ENCODE data around the gene SPINK13.
"Not testable (repeated sequence)": the region's sequence is repeated elsewhere in the genome, so short reads cannot be mapped to it uniquely, and the experiment has no call there.

Gene SPINK13

GRCh38 chr5:148314187-148314586 is 45.6 kb downstream of the SPINK13 start:
- no peak for DNase-seq (ENCODE audit: low read depth)
- H3K27me3 ChIP-seq (replicated peaks; ENCODE audit: control insufficient read depth, insufficient read depth, low read length), result no peaks in the 10 kb centered on the region
- H3K9ac ChIP-seq (ENCODE audit: low read length), result no peak overlapping the region
- no peaks in the 10 kb centered on the region for H3K36me3 ChIP-seq (ENCODE audit: control insufficient read depth, insufficient read depth, low read length, severe bottlenecking)
- no peak overlapping the region for H3K4me3 ChIP-seq (ENCODE audit: low read length)
- no peaks in the 10 kb centered on the region for H3K4me1 ChIP-seq (ENCODE audit: control insufficient read depth, insufficient read depth, low read length)
- no peaks in the 10 kb centered on the region for H3K9me3 ChIP-seq (ENCODE audit: control insufficient read depth, low read length)

GRCh38 chr5:148314731-148315130 is 46.1 kb downstream of the SPINK13 start:
- Histone ChIP-seq H3K9ac (ENCODE audit: low read length) (no peak overlapping the region), H3K36me3 (ENCODE audit: control insufficient read depth, insufficient read depth, low read length, severe bottlenecking) (no peaks in the 10 kb centered on the region), H3K27me3 (replicated peaks; ENCODE audit: control insufficient read depth, insufficient read depth, low read length) (no peaks in the 10 kb centered on the region), H3K4me3 (ENCODE audit: low read length) (no peak overlapping the region), H3K4me1 (ENCODE audit: control insufficient read depth, insufficient read depth, low read length) (no peaks in the 10 kb centered on the region), H3K9me3 (ENCODE audit: control insufficient read depth, low read length) (no peaks in the 10 kb centered on the region)
- DNase-seq (ENCODE audit: low read depth), result no peak

- H3K36me3 ChIP-seq (ENCODE audit: control insufficient read depth, insufficient read depth, low read length, severe bottlenecking); DNase-seq (ENCODE audit: low read depth); H3K27me3 ChIP-seq (replicated peaks; ENCODE audit: control insufficient read depth, insufficient read depth, low read length); H3K9ac ChIP-seq (ENCODE audit: low read length); H3K9me3 ChIP-seq (ENCODE audit: control insufficient read depth, low read length); H3K4me1 ChIP-seq (ENCODE audit: control insufficient read depth, insufficient read depth, low read length): not testable (repeated sequence)
- H3K4me3 ChIP-seq (ENCODE audit: low read length), result peak overlapping the region; percentile 54
Measured at GRCh38 chr5:148320011-148320963, 51.7 kb downstream of the SPINK13 start.

GRCh38 chr5:148333262-148333849 is 64.8 kb downstream of the SPINK13 start:
- Histone ChIP-seq H3K4me1 (ENCODE audit: control insufficient read depth, insufficient read depth, low read length) (no peaks in the 10 kb centered on the region), H3K4me3 (ENCODE audit: low read length) (no peak overlapping the region), H3K9ac (ENCODE audit: low read length) (no peak overlapping the region), H3K9me3 (ENCODE audit: control insufficient read depth, low read length) (peaks cover 4% of the 10 kb centered on the region), H3K36me3 (ENCODE audit: control insufficient read depth, insufficient read depth, low read length, severe bottlenecking) (no peaks in the 10 kb centered on the region), H3K27me3 (replicated peaks; ENCODE audit: control insufficient read depth, insufficient read depth, low read length) (no peaks in the 10 kb centered on the region)
- DNase-seq (ENCODE audit: low read depth), result no peak

GRCh38 chr5:148335259-148335658 is 66.7 kb downstream of the SPINK13 start, which contains the start of gene SPINK9:
SPINK9 (plus strand) TSS chr5:148335559; CDS start chr5:148335614, 55 bp downstream.
- no peaks in the 10 kb centered on the region for H3K36me3 ChIP-seq (ENCODE audit: control insufficient read depth, insufficient read depth, low read length, severe bottlenecking)
- no peak for DNase-seq (ENCODE audit: low read depth)
- H3K4me3 ChIP-seq (ENCODE audit: low read length), result no peak within 1 kb of the TSS
- peaks cover 4% of the 10 kb centered on the region for H3K9me3 ChIP-seq (ENCODE audit: control insufficient read depth, low read length)
- H3K4me1 ChIP-seq (ENCODE audit: control insufficient read depth, insufficient read depth, low read length), result no peaks in the 10 kb centered on the region
- no peaks in the 10 kb centered on the region for H3K27me3 ChIP-seq (replicated peaks; ENCODE audit: control insufficient read depth, insufficient read depth, low read length)
- no peak within 1 kb of the TSS for H3K9ac ChIP-seq (ENCODE audit: low read length)
